Measurements from ENCODE around the gene EFCAB8. TPM values are rescaled to one million over a fixed set of nuclear protein-coding genes. Genes with fewer than 3 reads are reported as not detected.

EFCAB8 gene
- total RNA-seq, 1 donor = 1.3 TPM

GRCh38 chr20:32924781-32925180, 66.1 kb downstream of the EFCAB8 start:
- no peak for TF ChIP-seq CTCF (IDR thresholded peaks at IDR 0.05; ENCODE audit: insufficient read depth, low read depth, low read length)
- DNase-seq (ENCODE audit: low read depth) = no peak
- no peak overlapping the region for H3K4me3 ChIP-seq (ENCODE audit: low read depth, low read length)

DNA sequence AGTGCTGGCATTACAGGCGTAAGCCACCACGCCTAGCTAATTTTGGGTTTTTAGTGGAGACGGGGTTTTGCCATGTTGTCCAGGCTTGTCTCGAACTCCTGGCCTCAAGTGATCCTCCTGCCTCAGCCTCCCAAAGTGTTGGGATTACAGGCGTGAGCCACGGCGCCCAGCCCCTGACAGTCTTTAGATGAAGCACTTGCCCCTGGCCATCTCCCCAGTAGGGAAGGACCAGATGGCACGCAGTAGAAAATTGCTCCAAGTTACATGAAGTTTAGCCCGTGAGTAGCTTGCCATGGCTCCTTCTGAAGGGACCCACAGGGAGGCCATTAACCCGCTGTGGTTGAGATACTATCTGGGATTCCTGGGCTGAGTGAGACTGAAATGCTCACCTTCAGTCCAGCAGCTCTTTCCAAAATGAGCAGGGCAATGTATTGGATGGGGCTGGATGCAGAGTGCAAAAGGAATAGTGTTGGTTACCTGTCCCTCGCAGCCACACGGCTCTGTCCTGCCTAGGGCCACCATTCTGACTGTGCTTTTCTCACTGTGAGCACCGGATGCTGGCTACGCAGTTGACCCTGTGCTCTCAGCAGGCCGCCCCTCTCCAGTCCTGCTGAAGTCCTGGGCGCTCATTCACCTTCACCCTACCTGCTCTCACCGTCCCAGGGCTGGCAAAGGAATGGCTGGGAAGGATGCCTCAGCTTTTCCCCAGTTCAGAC, 66.9 kb downstream of the EFCAB8 start:
- no peak for TF ChIP-seq CTCF (IDR thresholded peaks at IDR 0.05; ENCODE audit: insufficient read depth, low read depth, low read length)
- H3K4me3 ChIP-seq (ENCODE audit: low read depth, low read length) = no peak overlapping the region
- no peak for DNase-seq (ENCODE audit: low read depth)

DNA sequence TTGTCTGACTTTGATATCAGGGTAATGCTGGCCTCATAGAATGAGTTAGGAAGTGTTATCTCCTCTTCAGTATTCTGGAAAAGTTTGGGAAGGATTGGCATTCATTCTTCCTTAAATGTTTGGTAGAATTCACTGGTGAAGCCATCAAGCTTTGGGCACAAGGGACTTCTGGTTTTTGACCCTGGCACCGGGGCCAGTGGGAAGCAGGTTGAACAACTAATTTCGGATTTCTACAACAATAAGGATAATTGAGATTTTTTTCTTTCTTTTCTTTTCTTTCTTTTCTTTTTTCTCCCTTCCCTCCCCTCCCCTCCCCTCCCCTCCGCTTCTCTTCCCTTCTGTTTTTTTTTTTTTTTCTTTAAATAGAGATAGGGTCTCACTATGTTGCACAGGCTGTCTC, 70.4 kb downstream of the EFCAB8 start:
- H3K4me3 ChIP-seq (ENCODE audit: low read depth, low read length) = no peak overlapping the region
- no peak for TF ChIP-seq CTCF (IDR thresholded peaks at IDR 0.05; ENCODE audit: insufficient read depth, low read depth, low read length)
- DNase-seq (ENCODE audit: low read depth) = no peak

DNA sequence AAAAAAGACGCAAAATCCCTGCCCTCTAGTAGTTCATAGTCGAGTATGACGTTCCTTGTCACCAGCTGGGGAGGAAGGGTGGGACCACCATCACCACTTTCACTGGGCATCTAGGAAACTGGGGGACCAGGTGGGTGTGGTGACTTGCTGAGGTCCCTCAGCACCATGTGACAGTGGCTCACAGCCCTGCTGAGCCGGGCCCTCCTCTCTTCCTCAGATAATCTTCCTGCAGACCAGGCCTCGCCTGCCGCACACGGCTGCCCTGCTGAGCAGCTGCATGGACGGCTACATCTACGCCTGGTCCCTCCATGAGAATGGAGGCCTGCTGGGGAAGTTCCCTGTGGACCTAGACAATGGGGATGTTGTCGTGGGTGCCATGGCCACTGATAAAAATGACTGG, 71.5 kb downstream of the EFCAB8 start:
- TF ChIP-seq CTCF (IDR thresholded peaks at IDR 0.05; ENCODE audit: insufficient read depth, low read depth, low read length) = no peak
- no peak overlapping the region for H3K4me3 ChIP-seq (ENCODE audit: low read depth, low read length)
- no peak for DNase-seq (ENCODE audit: low read depth)

GRCh38 chr20:32930701-32931100, 72.0 kb downstream of the EFCAB8 start:
- no peak for DNase-seq (ENCODE audit: low read depth)
- no peak for TF ChIP-seq CTCF (IDR thresholded peaks at IDR 0.05; ENCODE audit: insufficient read depth, low read depth, low read length)
- no peak overlapping the region for H3K4me3 ChIP-seq (ENCODE audit: low read depth, low read length)

DNA sequence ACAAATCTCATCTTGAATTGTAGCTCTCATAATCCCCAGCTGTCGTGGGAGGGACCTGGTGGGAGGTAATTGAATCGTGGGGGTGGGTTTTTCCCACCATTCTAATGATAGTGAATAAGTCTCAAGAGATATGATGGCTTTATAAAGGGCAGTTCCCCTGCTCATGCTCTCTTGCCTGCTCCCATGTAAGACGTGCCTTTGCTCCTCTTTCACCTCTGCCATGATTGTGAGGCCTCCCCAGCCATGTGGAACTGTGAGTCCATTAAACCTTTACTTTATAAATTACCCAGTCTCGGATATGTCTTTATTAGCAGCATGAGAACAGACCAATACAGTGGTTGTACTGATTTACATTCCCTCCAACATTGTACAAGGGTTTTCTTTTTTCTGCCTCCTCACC, 75.9 kb downstream of the EFCAB8 start:
- no peak for TF ChIP-seq CTCF (IDR thresholded peaks at IDR 0.05; ENCODE audit: insufficient read depth, low read depth, low read length)
- DNase-seq (ENCODE audit: low read depth) = no peak
- H3K4me3 ChIP-seq (ENCODE audit: low read depth, low read length) = no peak overlapping the region

Measured in fibroblast of villous mesenchyme (primary cell).